Measurements from ENCODE around the gene ATP1B4. TPM values are rescaled to one million over a fixed set of nuclear protein-coding genes. Genes with fewer than 3 reads are reported as not detected.

The ATP1B4 gene
- polyA plus RNA-seq, 3 donors from 2014 or later: not detected

- DNase-seq: no peak
- H3K9me3 Mint-ChIP-seq: no peaks in the 10 kb centered on the region
- H3K4me3 Mint-ChIP-seq: no peak overlapping the region
- no peaks in the 10 kb centered on the region for H3K4me1 Mint-ChIP-seq
- H3K27ac Mint-ChIP-seq: no peak overlapping the region
- no peaks in the 10 kb centered on the region for H3K36me3 Mint-ChIP-seq
- peaks cover 2 to 17% (median 3%) of the 10 kb centered on the region in 3 donors for H3K27me3 Mint-ChIP-seq (ENCODE audit: low read depth in 3 of 3)
Measured at GRCh38 chrX:120356084-120356483, 5.8 kb upstream of the ATP1B4 start.

- Mint-ChIP-seq H3K27me3 (ENCODE audit: low read depth in 3 of 3) (peaks cover 2 to 17% (median 5%) of the 10 kb centered on the region in 3 donors), H3K4me3 (no peak overlapping the region), H3K27ac (no peak overlapping the region), H3K36me3 (no peaks in the 10 kb centered on the region), H3K9me3 (no peaks in the 10 kb centered on the region), H3K4me1 (no peaks in the 10 kb centered on the region)
- no peak for DNase-seq
Measured at GRCh38 chrX:120357186-120357585, 4.7 kb upstream of the ATP1B4 start.

GRCh38 chrX:120358737-120359456 lies 3.0 kb upstream of the ATP1B4 start:
- Mint-ChIP-seq H3K36me3 (no peaks in the 10 kb centered on the region), H3K4me3 (no peak overlapping the region), H3K4me1 (no peaks in the 10 kb centered on the region), H3K27ac (no peak overlapping the region), H3K27me3 (ENCODE audit: low read depth in 3 of 3) (peaks cover 2 to 13% (median 5%) of the 10 kb centered on the region in 3 donors), H3K9me3 (no peaks in the 10 kb centered on the region)
- DNase-seq: no peak

GRCh38 chrX:120365320-120365719 lies 3.4 kb downstream of the ATP1B4 start:
- H3K27me3 Mint-ChIP-seq (ENCODE audit: low read depth in 3 of 3): peaks cover 0 to 5% (median 2%) of the 10 kb centered on the region in 3 donors
- H3K36me3 Mint-ChIP-seq: no peaks in the 10 kb centered on the region
- no peaks in the 10 kb centered on the region for H3K9me3 Mint-ChIP-seq
- H3K4me1 Mint-ChIP-seq: no peaks in the 10 kb centered on the region
- H3K4me3 Mint-ChIP-seq: no peak overlapping the region
- H3K27ac Mint-ChIP-seq: no peak overlapping the region
- peak in 2 of 3 donors; percentile 19 for DNase-seq

- DNase-seq: no peak
- peaks cover 0 to 5% (median 2%) of the 10 kb centered on the region in 3 donors for H3K27me3 Mint-ChIP-seq (ENCODE audit: low read depth in 3 of 3)
- no peak overlapping the region for H3K27ac Mint-ChIP-seq
- no peaks in the 10 kb centered on the region for H3K4me1 Mint-ChIP-seq
- H3K9me3 Mint-ChIP-seq: no peaks in the 10 kb centered on the region
- H3K4me3 Mint-ChIP-seq: no peak overlapping the region
- H3K36me3 Mint-ChIP-seq: no peaks in the 10 kb centered on the region
Measured at GRCh38 chrX:120365968-120366367, 4.1 kb downstream of the ATP1B4 start.

- peaks cover 0 to 2% (median 2%) of the 10 kb centered on the region in 3 donors for H3K27me3 Mint-ChIP-seq (ENCODE audit: low read depth in 3 of 3)
- no peak for DNase-seq
- H3K27ac Mint-ChIP-seq: no peak overlapping the region
- no peaks in the 10 kb centered on the region for H3K9me3 Mint-ChIP-seq
- H3K4me1 Mint-ChIP-seq: no peaks in the 10 kb centered on the region
- H3K4me3 Mint-ChIP-seq: no peak overlapping the region
- H3K36me3 Mint-ChIP-seq: no peaks in the 10 kb centered on the region
Measured at GRCh38 chrX:120366794-120367193, 4.9 kb downstream of the ATP1B4 start.

GRCh38 chrX:120367402-120368109 lies 5.7 kb downstream of the ATP1B4 start:
- H3K27ac Mint-ChIP-seq: no peak overlapping the region
- peaks cover 0 to 2% (median 2%) of the 10 kb centered on the region in 3 donors for H3K27me3 Mint-ChIP-seq (ENCODE audit: low read depth in 3 of 3)
- H3K4me3 Mint-ChIP-seq: no peak overlapping the region
- DNase-seq: no peak
- H3K36me3 Mint-ChIP-seq: no peaks in the 10 kb centered on the region
- H3K9me3 Mint-ChIP-seq: no peaks in the 10 kb centered on the region
- no peaks in the 10 kb centered on the region for H3K4me1 Mint-ChIP-seq

GRCh38 chrX:120372667-120373370 lies 10.9 kb downstream of the ATP1B4 start:
- Mint-ChIP-seq H3K36me3 (no peaks in the 10 kb centered on the region), H3K4me1 (no peaks in the 10 kb centered on the region), H3K9me3 (no peaks in the 10 kb centered on the region), H3K27ac (no peak overlapping the region), H3K4me3 (no peak overlapping the region), H3K27me3 (ENCODE audit: low read depth in 3 of 3) (peaks cover 0 to 4% (median 2%) of the 10 kb centered on the region in 3 donors)
- no peak for DNase-seq

- Mint-ChIP-seq H3K4me3 (no peak overlapping the region), H3K4me1 (peaks cover 0 to 4% of the 10 kb centered on the region in 2 donors), H3K9me3 (no peaks in the 10 kb centered on the region), H3K36me3 (no peaks in the 10 kb centered on the region), H3K27me3 (ENCODE audit: low read depth in 3 of 3) (peaks cover 0 to 12% (median 3%) of the 10 kb centered on the region in 3 donors), H3K27ac (no peak overlapping the region)
- DNase-seq: no peak
Measured at GRCh38 chrX:120377179-120377578, 15.3 kb downstream of the ATP1B4 start.

- no peak overlapping the region for H3K4me3 Mint-ChIP-seq
- H3K4me1 Mint-ChIP-seq: peaks cover 0 to 4% of the 10 kb centered on the region in 2 donors
- H3K27ac Mint-ChIP-seq: no peak overlapping the region
- no peaks in the 10 kb centered on the region for H3K36me3 Mint-ChIP-seq
- no peaks in the 10 kb centered on the region for H3K9me3 Mint-ChIP-seq
- DNase-seq: no peak
- H3K27me3 Mint-ChIP-seq (ENCODE audit: low read depth in 3 of 3): peaks cover 0 to 12% (median 3%) of the 10 kb centered on the region in 3 donors
Measured at GRCh38 chrX:120377715-120378114, 15.8 kb downstream of the ATP1B4 start.

- H3K4me1 Mint-ChIP-seq: peaks cover 0 to 4% of the 10 kb centered on the region in 2 donors
- H3K36me3 Mint-ChIP-seq: no peaks in the 10 kb centered on the region
- H3K4me3 Mint-ChIP-seq: no peak overlapping the region
- H3K27me3 Mint-ChIP-seq (ENCODE audit: low read depth in 3 of 3): peaks cover 0 to 15% (median 3%) of the 10 kb centered on the region in 3 donors
- H3K9me3 Mint-ChIP-seq: no peaks in the 10 kb centered on the region
- no peak for DNase-seq
- no peak overlapping the region for H3K27ac Mint-ChIP-seq
Measured at GRCh38 chrX:120378570-120378969, 16.7 kb downstream of the ATP1B4 start.

GRCh38 chrX:120379937-120380681 lies 18.2 kb downstream of the ATP1B4 start:
- Mint-ChIP-seq H3K27ac (no peak overlapping the region), H3K27me3 (ENCODE audit: low read depth in 3 of 3) (peaks cover 0 to 15% (median 7%) of the 10 kb centered on the region in 3 donors), H3K36me3 (no peaks in the 10 kb centered on the region), H3K4me3 (no peak overlapping the region), H3K4me1 (peaks cover 0 to 4% of the 10 kb centered on the region in 2 donors), H3K9me3 (no peaks in the 10 kb centered on the region)
- DNase-seq: no peak

- Mint-ChIP-seq H3K9me3 (no peaks in the 10 kb centered on the region), H3K27ac (no peak overlapping the region), H3K4me3 (no peak overlapping the region), H3K36me3 (no peaks in the 10 kb centered on the region), H3K27me3 (ENCODE audit: low read depth in 3 of 3) (peaks cover 0 to 17% (median 7%) of the 10 kb centered on the region in 3 donors), H3K4me1 (peaks cover 0 to 4% of the 10 kb centered on the region in 2 donors)
- DNase-seq: peak; percentile 6 to 19 (median 7)
Measured at GRCh38 chrX:120380699-120381098, 18.8 kb downstream of the ATP1B4 start.
